GM23248 (cell line): Measurements from ENCODE around the gene HSPA5. TPM values are rescaled to one million over a fixed set of nuclear protein-coding genes. Genes with fewer than 3 reads are reported as not detected.

Experiments
- DNase-seq: peaks from one replicate; pipeline ENCODE4 v3.0.0-alpha.2; 2015
- H2AFZ ChIP-seq: fragments of 200-600 bp; sonication (generic); 2 replicates; pipeline ENCODE4 v1.6.1; 2016; ENCODE audit warnings: antibody characterized with exemption
- H3F3A ChIP-seq: fragments of 200-600 bp; sonication (generic); 2 replicates; pipeline ENCODE4 v1.6.1; 2016; ENCODE audit warnings: mild to moderate bottlenecking, antibody characterized with exemption, mixed run types; ENCODE audit not compliant: insufficient read depth
- H3K27ac ChIP-seq: fragments of 200-600 bp; sonication (generic); 2 replicates; pipeline ENCODE4 v1.5.1; 2016; ENCODE audit warnings: mild to moderate bottlenecking
- H3K27me3 ChIP-seq: fragments of 200-600 bp; sonication (generic); replicated peaks from 2 replicates; pipeline ENCODE4 v1.6.1; 2016; ENCODE audit warnings: mild to moderate bottlenecking; ENCODE audit not compliant: insufficient read depth
- H3K36me3 ChIP-seq: fragments of 200-600 bp; sonication (generic); 2 replicates; pipeline ENCODE4 v1.6.1; 2016; ENCODE audit warnings: low read depth, mild to moderate bottlenecking
- H3K4me1 ChIP-seq: fragments of 200-600 bp; sonication (generic); 2 replicates; pipeline ENCODE4 v1.6.1; 2016; ENCODE audit warnings: mild to moderate bottlenecking; ENCODE audit not compliant: insufficient read depth
- H3K4me2 ChIP-seq: fragments of 200-600 bp; sonication (generic); one replicate; pipeline ENCODE4 v1.6.1; 2016; ENCODE audit warnings: mild to moderate bottlenecking; ENCODE audit not compliant: unreplicated experiment
- H3K4me3 ChIP-seq: fragments of 200-600 bp; sonication (generic); 2 replicates; pipeline ENCODE4 v1.5.1; 2016; ENCODE audit warnings: mild to moderate bottlenecking
- H3K79me2 ChIP-seq: fragments of 200-600 bp; sonication (generic); 2 replicates; pipeline ENCODE4 v1.6.1; 2016; ENCODE audit warnings: mild to moderate bottlenecking; ENCODE audit not compliant: insufficient read depth
- H3K9ac ChIP-seq: fragments of 200-600 bp; sonication (generic); 2 replicates; pipeline ENCODE4 v1.6.1; 2016; ENCODE audit warnings: mild to moderate bottlenecking
- H3K9me2 ChIP-seq: fragments of 200-600 bp; sonication (generic); 2 replicates; pipeline ENCODE4 v1.6.1; 2016; ENCODE audit warnings: mixed run types, mild to moderate bottlenecking, moderate library complexity; ENCODE audit not compliant: insufficient read depth
- H3K9me3 ChIP-seq: fragments of 200-600 bp; sonication (generic); one replicate; pipeline ENCODE4 v1.6.1; 2017; ENCODE audit warnings: low read depth
- H4K20me1 ChIP-seq: fragments of 200-600 bp; sonication (generic); 2 replicates; pipeline ENCODE4 v1.6.0; 2016; ENCODE audit not compliant: insufficient read depth
- EZH2 ChIP-seq: fragments of 200-600 bp; sonication (generic); IDR thresholded peaks from 2 replicates; pipeline ENCODE4 v1.6.1; 2018; ENCODE audit warnings: antibody characterized with exemption, mild to moderate bottlenecking; ENCODE audit not compliant: insufficient read depth, poor library complexity, severe bottlenecking
- EZH2phosphoT487 ChIP-seq: fragments of 200-600 bp; sonication (generic); IDR thresholded peaks from 2 replicates; pipeline ENCODE4 v1.6.1; 2018; ENCODE audit warnings: antibody characterized with exemption, moderate library complexity, mild to moderate bottlenecking, low read depth; ENCODE audit not compliant: insufficient read depth
- WGBS, 2 experiments: methylation state at CpG; one replicate each; pipeline ENCODE4 v1.1.6; 2015 to 2017; ENCODE audit warnings: low lambda C conversion rate in 2 of 2, low coverage in 1 of 2; ENCODE audit errors: missing lambda C conversion rate in 2 of 2; 5-methylcytosine and 5-hydroxymethylcytosine counted together
- in situ Hi-C: fragments of 300-500 bp; cut with MboI; formaldehyde crosslinking; loops from 2 replicates; pipeline ENCODE4 v1.15.0; 2020
- polyA plus RNA-seq: library from polyadenylated mRNA; unstranded; fragments of >200 nt; fragmentation: Nextera tagmentation; extraction: Ambion mirVana; gene quantifications from 2 replicates; pipeline ENCODE4 v1.2.1, GENCODE V29; 2016
- total RNA-seq: library from RNA; depleted of rRNA; stranded (reverse); fragments of >200 nt; shearing (Covaris generic); gene quantifications from 2 replicates; pipeline ENCODE4 v1.2.3, GENCODE V29; 2014

The HSPA5 gene
- total and polyA plus RNA-seq, 2 experiments from 2014 or later: 76.5 to 481 TPM

GRCh38 chr9:125218621-125219020, 22.5 kb downstream of the HSPA5 start:
- TF ChIP-seq EZH2 (no peak), EZH2phosphoT487 (no peak)
- H3K36me3 ChIP-seq: peaks cover 9% of the 10 kb centered on the region; the same call in 1 of the 2 replicates
- H4K20me1 ChIP-seq: no peaks in the 10 kb centered on the region
- no peak overlapping the region for H3K4me2 ChIP-seq
- H3F3A ChIP-seq: no peaks in the 10 kb centered on the region
- H3K27me3 ChIP-seq: no peaks in the 10 kb centered on the region
- no peak overlapping the region for H3K4me3 ChIP-seq
- H3K27ac ChIP-seq: no peak overlapping the region
- DNase-seq: no peak
- H3K9me3 ChIP-seq: no peaks in the 10 kb centered on the region
- no peaks in the 10 kb centered on the region for H3K79me2 ChIP-seq
- no peak overlapping the region for H2AFZ ChIP-seq
- in situ Hi-C loops: no loop called here
- 98% methylated on average over 3 of the region's 3 CpGs for WGBS, 2 experiments
- H3K4me1 ChIP-seq: no peaks in the 10 kb centered on the region
- H3K9me2 ChIP-seq: no peaks in the 10 kb centered on the region
- no peak overlapping the region for H3K9ac ChIP-seq

GRCh38 chr9:125214186-125214585, 27.0 kb downstream of the HSPA5 start:
- H3K27ac ChIP-seq: no peak overlapping the region
- peaks cover 40% of the 10 kb centered on the region; the same call in 1 of the 2 replicates for H3K36me3 ChIP-seq
- no peaks in the 10 kb centered on the region for H3K9me3 ChIP-seq
- no peaks in the 10 kb centered on the region for H3K4me1 ChIP-seq
- no peak overlapping the region for H3K4me3 ChIP-seq
- in situ Hi-C loops: no loop called here
- no peaks in the 10 kb centered on the region for H3K79me2 ChIP-seq
- H3F3A ChIP-seq: no peaks in the 10 kb centered on the region
- whole genome bisulfite sequencing, 2 experiments: 89 to 94% methylated on average over 5 of the region's 5 CpGs
- no peak overlapping the region for H3K4me2 ChIP-seq
- H3K27me3 ChIP-seq: no peaks in the 10 kb centered on the region
- TF ChIP-seq EZH2 (no peak), EZH2phosphoT487 (no peak)
- H3K9me2 ChIP-seq: no peaks in the 10 kb centered on the region
- no peak overlapping the region for H2AFZ ChIP-seq
- no peak overlapping the region for H3K9ac ChIP-seq
- DNase-seq: no peak
- no peaks in the 10 kb centered on the region for H4K20me1 ChIP-seq

- H3K4me2 ChIP-seq: no peak overlapping the region
- peaks cover 20% of the 10 kb centered on the region; the same call in 1 of the 2 replicates for H3K36me3 ChIP-seq
- no peak overlapping the region for H2AFZ ChIP-seq
- H3K4me1 ChIP-seq: no peaks in the 10 kb centered on the region
- H3K27ac ChIP-seq: no peak overlapping the region
- H3K9ac ChIP-seq: no peak overlapping the region
- 0 out of 2 replicates have a peak, but pooled peaks cover 4% of the 10 kb centered on the region for H3F3A ChIP-seq
- no peak overlapping the region for H3K4me3 ChIP-seq
- peaks cover 16% of the 10 kb centered on the region for H3K79me2 ChIP-seq
- H3K27me3 ChIP-seq: no peaks in the 10 kb centered on the region
- TF ChIP-seq EZH2phosphoT487 (no peak), EZH2 (no peak)
- in situ Hi-C loops: no loop called here
- no peak for DNase-seq
- H4K20me1 ChIP-seq: no peaks in the 10 kb centered on the region
- WGBS, 2 experiments: 89% methylated on average over 3 of the region's 3 CpGs
- H3K9me3 ChIP-seq: no peaks in the 10 kb centered on the region
- no peaks in the 10 kb centered on the region for H3K9me2 ChIP-seq
Measured at GRCh38 chr9:125204477-125204876, 36.7 kb downstream of the HSPA5 start.

GRCh38 chr9:125202846-125203618, 38.1 kb downstream of the HSPA5 start:
- H3K9me3 ChIP-seq: no peaks in the 10 kb centered on the region
- TF ChIP-seq EZH2phosphoT487: no peak
- TF ChIP-seq EZH2: no peak
- peaks cover 16% of the 10 kb centered on the region; the same call in 1 of the 2 replicates for H3K36me3 ChIP-seq
- DNase-seq: peak; percentile 35
- H3K4me3 ChIP-seq: no peak overlapping the region
- no peak overlapping the region for H3K9ac ChIP-seq
- no peak overlapping the region for H3K27ac ChIP-seq
- WGBS, 2 experiments: 43 to 50% methylated on average over 1 of the region's 1 CpG
- no peaks in the 10 kb centered on the region for H3K4me1 ChIP-seq
- no peaks in the 10 kb centered on the region for H3K27me3 ChIP-seq
- no peaks in the 10 kb centered on the region for H3K9me2 ChIP-seq
- in situ Hi-C loops: no loop called here
- peaks cover 16% of the 10 kb centered on the region for H3K79me2 ChIP-seq
- H3F3A ChIP-seq: 0 out of 2 replicates have a peak, but pooled peaks cover 4% of the 10 kb centered on the region
- no peak overlapping the region for H3K4me2 ChIP-seq
- H2AFZ ChIP-seq: no peak overlapping the region
- H4K20me1 ChIP-seq: no peaks in the 10 kb centered on the region
